HEK293 (cell line): ENCODE data around the gene TUBB2B.

ENCODE experiments used
- BCL11A ChIP-seq: fragments of 450-650 bp; formaldehyde crosslinking; IDR thresholded peaks from 2 replicates; pipeline ENCODE4 v1.5.1; 2016; ENCODE audit warnings: low read depth, missing biosample characterization, missing genetic modification characterization
- FEZF1 ChIP-seq: fragments of 450-650 bp; formaldehyde crosslinking; IDR thresholded peaks from 2 replicates; pipeline ENCODE4 v1.5.1; 2016; ENCODE audit warnings: missing biosample characterization, missing genetic modification characterization
- GLI2 ChIP-seq: fragments of 450-650 bp; formaldehyde crosslinking; IDR thresholded peaks from 2 replicates; pipeline ENCODE4; 2017; ENCODE audit warnings: missing biosample characterization, missing genetic modification characterization, low read depth, borderline replicate concordance
- HIC1 ChIP-seq: fragments of 450-650 bp; formaldehyde crosslinking; IDR thresholded peaks from 2 replicates; pipeline ENCODE4 v1.5.1; 2016; ENCODE audit warnings: missing biosample characterization, missing genetic modification characterization
- HOXA7 ChIP-seq: sonication (generic); formaldehyde crosslinking; IDR thresholded peaks from 2 replicates; pipeline ENCODE4 v1.8.1; 2022; ENCODE audit warnings: missing genetic modification reagents, borderline replicate concordance
- IKZF3 ChIP-seq: fragments of 450-650 bp; IDR thresholded peaks from 2 replicates; pipeline ENCODE4 v1.5.0; 2018; ENCODE audit warnings: missing biosample characterization, mild to moderate bottlenecking, missing genetic modification characterization, moderate library complexity
- KLF10 ChIP-seq: fragments of 450-650 bp; IDR thresholded peaks from 2 replicates; pipeline ENCODE4 v1.5.1; 2018; ENCODE audit warnings: missing biosample characterization, mild to moderate bottlenecking, missing genetic modification characterization
- KLF9 ChIP-seq: fragments of 450-650 bp; formaldehyde crosslinking; IDR thresholded peaks from 2 replicates; pipeline ENCODE4 v1.5.1; 2016; ENCODE audit warnings: missing biosample characterization, missing genetic modification characterization, low read depth
- PRDM10 ChIP-seq: fragments of 450-650 bp; formaldehyde crosslinking; IDR thresholded peaks from 2 replicates; pipeline ENCODE4 v1.5.1; 2016; ENCODE audit warnings: missing biosample characterization, missing genetic modification characterization
- PRDM2 ChIP-seq: fragments of 450-650 bp; formaldehyde crosslinking; IDR thresholded peaks from 2 replicates; pipeline ENCODE4 v1.5.1; 2016; ENCODE audit warnings: missing biosample characterization, missing genetic modification characterization, borderline replicate concordance
- SP2 ChIP-seq: fragments of 450-650 bp; formaldehyde crosslinking; IDR thresholded peaks from 2 replicates; pipeline ENCODE4 v1.5.1; 2016; ENCODE audit warnings: missing biosample characterization, missing genetic modification characterization
- ZBTB44 ChIP-seq: fragments of 450-650 bp; IDR thresholded peaks from 2 replicates; pipeline ENCODE4 v1.5.1; 2018; ENCODE audit warnings: missing biosample characterization, mild to moderate bottlenecking, missing genetic modification characterization
- ZFP3 ChIP-seq: fragments of 450-650 bp; formaldehyde crosslinking; IDR thresholded peaks from 2 replicates; pipeline ENCODE4 v1.5.1; 2016; ENCODE audit warnings: low read depth, missing biosample characterization, missing genetic modification characterization
- ZNF175 ChIP-seq: fragments of 450-650 bp; formaldehyde crosslinking; IDR thresholded peaks from 2 replicates; pipeline ENCODE4 v1.5.1; 2016; ENCODE audit warnings: missing biosample characterization, missing genetic modification characterization
- ZNF266 ChIP-seq: fragments of 450-650 bp; formaldehyde crosslinking; IDR thresholded peaks from 2 replicates; pipeline ENCODE4 v1.5.1; 2016; ENCODE audit warnings: missing biosample characterization, missing genetic modification characterization, low read depth
- ZNF311 ChIP-seq: fragments of 450-650 bp; formaldehyde crosslinking; IDR thresholded peaks from 2 replicates; pipeline ENCODE4 v1.5.1; 2017; ENCODE audit warnings: missing biosample characterization, missing genetic modification characterization, borderline replicate concordance
- ZNF394 ChIP-seq: fragments of 450-650 bp; formaldehyde crosslinking; IDR thresholded peaks from 2 replicates; pipeline ENCODE4 v1.5.1; 2016; ENCODE audit warnings: missing biosample characterization, missing genetic modification characterization, mild to moderate bottlenecking, moderate library complexity, borderline replicate concordance
- ZNF426 ChIP-seq: fragments of 450-650 bp; formaldehyde crosslinking; IDR thresholded peaks from 2 replicates; pipeline ENCODE4 v1.5.1; 2017; ENCODE audit warnings: missing biosample characterization, missing genetic modification characterization, mild to moderate bottlenecking, inconsistent platforms, moderate library complexity
- ZNF449 ChIP-seq: fragments of 450-650 bp; formaldehyde crosslinking; IDR thresholded peaks from 2 replicates; pipeline ENCODE4 v1.5.1; 2017; ENCODE audit warnings: missing biosample characterization, mild to moderate bottlenecking, missing genetic modification characterization, moderate library complexity
- ZNF624 ChIP-seq: fragments of 450-650 bp; formaldehyde crosslinking; IDR thresholded peaks from 2 replicates; pipeline ENCODE4 v1.5.1; 2017; ENCODE audit warnings: missing biosample characterization, missing genetic modification characterization
- ZNF654 ChIP-seq: fragments of 450-650 bp; formaldehyde crosslinking; IDR thresholded peaks from 2 replicates; pipeline ENCODE4 v1.5.1; 2016; ENCODE audit warnings: low read depth, missing biosample characterization, missing genetic modification characterization
- ZSCAN4 ChIP-seq: fragments of 450-650 bp; formaldehyde crosslinking; IDR thresholded peaks from 2 replicates; pipeline ENCODE4 v1.5.1; 2017; ENCODE audit warnings: missing biosample characterization, missing genetic modification characterization

Gene TUBB2B

GRCh38 chr6:3251462-3252314, 24.2 kb upstream of the TUBB2B start (continued):
- TF ChIP-seq ZFP3 (tag by site-specific recombination) (no peak), ZNF624 (tag by site-specific recombination) (no peak), HOXA7 (CRISPR knock-in tag) (no peak), FEZF1 (no peak), PRDM10 (tag by site-specific recombination) (no peak), KLF10 (tag by site-specific recombination) (peak; percentile 56; the same call in 1 of the 2 replicates), ZNF394 (no peak), HIC1 (tag by site-specific recombination) (no peak), ZNF266 (no peak), ZNF311 (tag by site-specific recombination) (no peak), GLI2 (no peak), ZNF426 (tag by site-specific recombination) (no peak), ZNF175 (tag by site-specific recombination) (no peak), PRDM2 (tag by site-specific recombination) (no peak), ZNF654 (peak; percentile 71), IKZF3 (0 out of 2 replicates have a peak, but pooled peaks have one; percentile 28), ZBTB44 (0 out of 2 replicates have a peak, but pooled peaks have one; percentile 15), ZSCAN4 (tag by site-specific recombination) (no peak), SP2 (no peak), ZNF449 (tag by site-specific recombination) (no peak), BCL11A (no peak), KLF9 (tag by site-specific recombination) (no peak)
